ENCODE results near the gene ARMCX6.
"Not testable (repeated sequence)": the region's sequence is repeated elsewhere in the genome, so short reads cannot be mapped to it uniquely, and the experiment has no call there.

ARMCX6 gene

DNA sequence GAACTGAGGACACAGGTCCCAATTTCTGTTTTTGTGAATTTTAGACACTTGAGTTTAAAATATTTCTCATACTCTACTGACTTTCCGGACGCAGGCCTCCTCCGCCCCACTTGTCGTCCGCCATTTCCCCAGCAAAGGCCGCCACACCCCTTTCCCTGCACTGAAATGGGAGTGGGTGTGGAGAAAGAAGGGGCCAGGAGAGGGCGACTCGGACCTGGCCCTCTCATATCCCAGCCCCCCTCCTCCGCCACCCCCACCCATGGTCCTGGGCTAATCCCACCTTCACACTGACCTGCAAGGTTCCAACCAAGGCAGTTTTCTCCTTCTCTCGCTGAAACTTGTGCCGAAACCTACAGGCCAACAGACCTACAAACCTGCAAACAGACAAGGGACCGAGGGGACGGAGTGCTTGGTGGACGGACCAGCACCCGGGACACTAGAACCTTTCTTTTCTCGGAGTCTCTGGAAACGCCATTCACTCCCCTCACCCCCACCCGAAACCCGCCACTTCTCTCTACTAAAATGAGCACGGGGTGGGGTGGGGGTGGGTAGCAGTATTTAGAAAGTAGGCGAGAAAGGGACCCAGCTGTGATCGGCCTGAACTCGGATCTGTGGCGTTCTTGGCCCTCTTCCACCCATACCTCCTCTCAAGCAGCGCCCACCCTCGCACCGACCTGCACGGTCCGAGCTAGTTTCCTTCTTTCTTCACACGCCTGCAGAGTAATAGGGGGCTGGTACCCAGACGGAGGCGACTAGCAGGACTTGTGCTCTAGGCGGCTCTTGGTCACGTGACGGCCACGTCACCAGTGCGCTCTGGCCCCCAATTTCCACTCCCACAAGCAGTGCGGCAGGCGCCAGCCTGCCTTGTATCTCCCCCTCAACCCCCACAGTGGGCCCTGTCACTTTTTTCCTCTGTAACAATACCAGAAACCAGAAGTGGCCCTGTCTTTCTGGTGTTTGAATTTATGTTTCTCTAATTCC is at the start of gene ARMCX6:
Gene ARMCX6, minus strand, starts transcription at position 790 of the 981 bp plus-strand sequence. CDS start 1,380 bp downstream, outside the sequence.
- DNase-seq (ENCODE audit: low read depth in 3 of 3): peak; percentile 41 to 65 (median 45)

DNA sequence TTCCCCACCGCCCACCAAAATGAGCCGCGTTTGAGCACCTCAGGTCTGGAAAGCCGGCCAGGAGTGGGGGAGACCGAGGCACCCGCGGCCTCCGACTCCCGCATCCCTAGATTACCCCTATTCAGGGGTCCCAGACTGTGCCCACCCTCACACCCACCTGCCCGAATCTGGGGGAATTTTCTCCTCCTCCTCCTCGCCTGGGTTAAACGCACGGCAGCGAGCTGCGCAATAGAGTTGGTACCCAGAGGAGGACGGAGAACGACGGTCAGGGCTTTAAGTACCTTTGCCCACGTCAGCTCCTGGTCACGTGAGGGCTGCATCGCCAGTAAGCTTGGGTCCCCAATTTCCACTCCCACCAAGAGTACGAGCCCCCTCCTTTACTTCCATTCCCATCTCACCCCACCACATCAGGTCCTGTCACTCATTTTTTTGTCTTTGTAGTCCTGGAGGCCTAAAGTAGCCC is 41.8 kb upstream of the ARMCX6 start, which contains the start of gene ARMCX2:
Gene ARMCX2, minus strand, starts transcription at position 250 of the 463 bp plus-strand sequence. CDS start 2,262 bp downstream, outside the sequence.
- DNase-seq (ENCODE audit: low read depth in 3 of 3): no peak

DNA sequence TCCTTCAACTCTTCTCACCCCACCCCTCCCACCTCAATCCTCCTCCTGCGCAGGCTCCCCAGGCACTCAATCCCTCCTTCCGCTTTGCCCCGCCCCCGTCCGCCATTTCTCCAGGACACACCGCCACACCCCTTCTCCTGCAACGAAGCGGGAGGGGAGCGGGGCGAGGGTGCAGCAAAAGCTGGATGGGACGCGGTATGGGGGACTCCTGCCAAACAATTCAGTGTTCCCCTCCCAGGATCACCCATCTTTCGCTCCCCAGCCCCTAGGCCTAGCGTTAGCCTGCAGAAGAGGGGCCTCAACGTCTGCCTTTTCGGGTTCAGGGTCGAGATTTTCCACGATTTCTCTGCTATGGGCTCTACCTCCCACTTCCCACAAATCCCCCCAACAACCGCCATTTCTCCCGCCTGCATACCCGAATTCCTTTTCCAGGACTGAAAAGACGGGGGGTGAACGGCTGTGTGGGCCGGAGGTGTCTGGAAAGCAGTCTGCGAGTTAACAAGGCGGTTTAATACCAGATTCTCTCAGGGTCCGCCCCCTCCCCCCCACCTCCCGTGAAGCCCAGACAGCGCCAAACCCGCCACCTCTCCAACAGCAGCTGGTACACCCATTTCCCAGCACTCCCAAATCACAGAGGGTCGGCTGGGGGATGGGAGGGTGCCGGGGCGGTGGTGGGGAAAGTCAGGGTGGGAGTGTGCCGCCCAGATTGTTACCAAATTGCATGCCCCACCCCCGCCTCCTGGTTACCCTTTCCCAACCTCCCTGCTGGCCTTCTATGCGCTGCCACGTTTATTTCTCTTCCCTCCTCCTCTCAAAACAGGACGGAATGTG is 41.1 kb upstream of the ARMCX6 start:
- DNase-seq (ENCODE audit: low read depth in 3 of 3): peak; percentile 22 to 70 (median 49)

DNA sequence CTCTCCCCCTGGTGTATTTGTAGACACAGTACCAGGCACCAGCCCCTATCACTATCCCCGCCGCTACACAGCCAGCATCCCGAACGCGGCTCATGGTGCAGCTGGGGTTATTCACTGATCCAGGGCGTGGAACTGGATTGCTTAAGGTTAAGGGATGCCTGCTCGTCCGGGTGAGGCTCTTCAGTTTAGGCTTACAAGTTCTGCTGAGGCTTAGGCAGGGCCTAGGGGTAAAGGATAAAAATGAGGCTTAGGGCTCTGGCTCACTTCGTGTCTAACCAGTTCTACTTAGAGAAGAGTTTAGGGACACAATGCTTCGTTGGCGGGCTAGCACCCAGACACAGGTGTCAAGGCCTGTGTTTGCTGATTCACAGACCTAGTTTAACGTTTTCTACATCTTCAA is 39.7 kb upstream of the ARMCX6 start:
- DNase-seq (ENCODE audit: low read depth in 3 of 3): no peak

DNA sequence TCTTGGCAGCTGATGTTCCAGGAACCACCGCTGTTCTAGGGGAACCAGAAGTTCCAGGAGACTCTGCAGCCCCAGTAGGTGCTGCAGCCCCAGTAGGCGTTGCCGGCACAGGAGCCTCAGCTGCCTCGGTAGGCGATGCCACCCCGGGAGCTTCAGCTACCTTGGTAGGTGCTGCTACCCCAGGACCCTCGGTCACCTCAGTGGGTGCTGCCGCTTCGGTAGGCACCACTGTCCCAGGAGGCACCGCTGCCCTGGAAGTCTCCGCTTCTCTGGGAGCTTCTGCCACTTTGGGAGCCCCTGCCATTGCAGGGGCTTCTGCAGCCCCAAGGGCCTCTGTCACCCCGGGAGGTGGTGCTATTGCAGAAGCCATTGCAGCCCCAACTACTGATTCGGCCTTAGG is 39.0 kb upstream of the ARMCX6 start:
- no peak for DNase-seq (ENCODE audit: low read depth in 3 of 3)

DNA sequence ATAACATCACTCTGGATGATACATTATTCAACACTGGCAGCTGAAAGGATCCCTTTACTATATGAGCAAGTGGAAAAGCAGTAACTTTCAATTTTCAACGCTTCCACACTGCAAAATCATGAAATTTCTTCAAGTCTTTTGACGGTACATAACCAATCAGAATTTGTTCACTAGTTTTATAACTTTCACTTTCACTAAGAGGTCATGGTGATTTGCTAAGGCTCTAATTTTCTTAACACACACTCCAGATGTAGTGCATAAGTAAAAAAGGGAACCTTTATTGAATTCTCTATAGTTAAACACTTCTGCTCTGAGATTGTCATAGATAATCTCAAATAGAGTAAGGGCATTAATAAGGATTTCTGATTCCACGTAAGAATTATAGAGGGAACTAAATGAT is 37.7 kb upstream of the ARMCX6 start:
- DNase-seq (ENCODE audit: low read depth in 3 of 3): no peak

DNA sequence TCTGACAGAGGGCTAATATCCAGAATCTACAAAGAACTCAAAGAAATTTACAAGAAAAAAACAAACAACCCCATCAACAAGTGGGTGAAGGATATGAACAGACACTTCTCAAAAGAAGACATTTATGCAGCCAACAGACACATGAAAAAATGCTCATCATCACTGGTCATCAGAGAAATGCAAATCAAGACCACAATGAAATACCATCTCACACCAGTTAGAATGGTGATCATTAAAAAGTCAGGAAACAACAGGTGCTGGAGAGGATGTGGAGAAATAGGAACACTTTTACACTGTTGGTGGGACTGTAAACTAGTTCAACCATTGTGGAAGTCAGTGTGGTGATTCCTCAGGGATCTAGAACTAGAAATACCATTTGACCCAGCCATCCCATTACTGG is 29.9 kb upstream of the ARMCX6 start:
- not testable (repeated sequence) for DNase-seq (ENCODE audit: low read depth in 3 of 3)

DNA sequence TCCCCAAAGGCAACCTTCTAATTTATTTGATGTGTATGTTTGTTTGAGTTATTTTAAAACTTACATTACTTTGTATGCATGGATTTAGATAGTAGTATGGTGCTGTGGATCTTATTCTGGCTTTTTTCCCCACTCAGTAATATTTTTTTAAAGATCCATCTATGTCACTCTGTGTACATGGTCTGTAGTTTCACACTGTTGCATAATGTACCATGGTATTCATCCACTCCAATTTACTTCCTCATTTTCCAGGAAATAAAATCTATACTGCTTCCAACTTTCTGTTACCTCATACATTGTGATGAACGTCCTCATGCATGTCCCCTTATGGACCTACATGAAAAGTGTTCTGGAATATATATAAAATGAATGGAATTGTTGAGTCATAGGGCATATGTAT is 24.3 kb upstream of the ARMCX6 start:
- no peak for DNase-seq (ENCODE audit: low read depth in 3 of 3)

DNA sequence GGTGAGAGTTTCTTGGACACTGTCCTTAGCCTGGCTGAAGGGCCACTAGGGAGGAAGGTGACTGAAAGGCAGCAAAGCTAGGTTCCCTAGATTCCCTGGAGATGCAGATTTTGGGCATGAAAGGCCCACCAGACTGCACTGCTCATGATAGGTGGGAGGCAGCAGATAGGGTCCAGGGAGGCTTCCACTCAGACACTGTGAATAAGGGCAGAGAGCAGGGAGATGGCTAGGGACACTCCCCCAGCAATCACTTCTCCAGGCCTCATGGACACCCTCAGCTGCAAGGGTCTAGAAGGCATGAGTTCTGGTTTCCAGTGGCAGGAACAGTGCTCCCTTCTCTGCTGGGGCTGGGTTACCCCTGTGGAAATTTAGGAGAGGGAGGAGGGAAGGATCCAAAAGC is 21.8 kb upstream of the ARMCX6 start:
- DNase-seq (ENCODE audit: low read depth in 3 of 3): no peak

DNA sequence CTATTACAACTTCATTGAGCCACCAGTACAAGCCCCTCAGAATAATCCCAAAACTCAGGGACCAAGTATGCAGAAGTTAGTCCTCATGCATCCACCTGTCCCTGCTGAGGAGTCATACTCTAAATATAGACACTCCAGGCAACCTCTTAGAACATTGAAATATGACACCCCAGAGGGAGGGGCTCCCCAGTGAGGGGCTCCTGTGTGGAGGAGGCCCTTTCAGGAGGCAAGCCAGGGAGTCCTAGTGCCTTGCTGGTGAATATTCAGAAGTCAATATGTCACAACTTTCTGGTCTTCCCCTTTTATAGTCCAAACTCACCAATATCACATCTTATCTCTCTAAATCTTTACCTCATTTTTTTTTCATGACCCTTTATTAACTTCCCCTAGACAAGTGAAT is 1.6 kb upstream of the ARMCX6 start:
- no peak for DNase-seq (ENCODE audit: low read depth in 3 of 3)

DNA sequence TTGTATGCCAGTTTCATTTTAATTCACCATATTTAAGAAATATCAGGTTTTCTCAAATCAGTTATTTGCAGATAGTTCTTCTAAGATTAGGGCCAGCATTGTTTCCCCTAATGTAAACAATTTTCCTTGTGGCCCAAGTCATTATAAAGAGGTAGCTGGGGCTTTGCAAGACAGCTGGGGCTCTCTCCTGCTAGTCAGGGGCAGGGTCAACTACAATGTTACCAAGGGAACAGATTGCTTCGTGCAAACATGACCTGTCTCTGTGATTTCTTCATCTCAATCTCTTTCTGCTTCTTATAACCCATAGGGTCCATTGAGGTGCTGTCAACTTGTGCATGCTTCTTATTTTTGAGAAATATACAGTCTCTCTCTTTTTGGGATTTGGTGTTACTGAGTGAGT is 12.1 kb downstream of the ARMCX6 start:
- DNase-seq (ENCODE audit: low read depth in 3 of 3): no peak

DNA sequence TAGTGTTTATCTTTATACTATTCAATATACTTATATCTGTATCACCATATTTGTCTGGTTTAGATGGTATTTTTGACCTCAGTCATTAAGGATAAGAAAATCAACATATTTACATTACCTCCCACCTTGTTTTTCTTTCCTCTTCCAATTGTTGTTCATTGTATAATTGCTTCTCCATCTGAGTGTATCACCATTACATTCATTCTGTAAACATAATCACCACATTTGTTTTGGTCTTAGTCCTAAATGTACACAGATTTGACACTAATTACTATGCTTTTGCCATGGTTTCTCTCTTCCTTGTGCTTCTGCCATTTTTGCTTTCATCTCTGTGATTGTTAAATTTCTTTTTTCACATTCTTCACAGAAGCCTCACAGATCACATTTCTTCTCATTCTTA is 12.7 kb downstream of the ARMCX6 start:
- DNase-seq (ENCODE audit: low read depth in 3 of 3): no peak

DNA sequence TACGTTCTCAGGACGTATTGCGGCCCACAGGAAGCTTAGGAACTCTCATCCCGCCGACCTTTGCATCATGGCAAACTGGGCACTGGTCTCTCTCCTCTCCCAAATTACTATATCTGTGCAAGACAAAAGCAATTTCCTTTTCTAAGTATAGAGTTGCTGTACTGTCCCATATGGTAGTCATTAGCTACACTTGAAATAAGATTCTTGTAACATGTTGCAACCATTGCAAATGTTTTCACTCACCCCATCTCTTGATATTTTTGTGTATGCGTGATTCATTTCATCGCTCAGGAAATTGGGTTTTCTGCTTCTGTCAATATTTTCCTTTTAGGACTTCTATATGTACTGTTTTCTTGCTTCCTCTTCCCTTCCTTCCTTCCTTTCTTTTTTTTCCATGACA is 15.7 kb downstream of the ARMCX6 start:
- DNase-seq (ENCODE audit: low read depth in 3 of 3): no peak

DNA sequence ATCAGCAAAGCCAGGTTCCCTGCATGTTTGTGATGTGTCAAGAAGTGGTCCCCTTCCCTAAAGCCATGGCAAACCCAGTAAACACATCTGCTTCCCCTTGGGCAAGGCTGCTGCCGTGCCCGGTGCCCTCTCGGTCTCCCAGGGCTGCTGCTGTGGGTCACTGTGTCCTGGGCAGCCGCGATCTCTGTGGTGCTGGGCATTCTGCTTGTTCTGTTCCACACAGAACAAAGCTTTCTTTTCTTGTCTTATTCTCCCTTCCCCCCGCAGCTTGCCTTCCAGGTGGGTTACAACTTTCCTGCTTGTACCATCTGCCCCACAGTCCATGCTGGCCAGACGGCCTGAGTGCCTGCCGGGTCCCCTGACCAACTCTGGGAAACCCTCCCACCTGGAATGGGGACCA is 18.2 kb downstream of the ARMCX6 start:
- DNase-seq (ENCODE audit: low read depth in 3 of 3): not testable (repeated sequence)

DNA sequence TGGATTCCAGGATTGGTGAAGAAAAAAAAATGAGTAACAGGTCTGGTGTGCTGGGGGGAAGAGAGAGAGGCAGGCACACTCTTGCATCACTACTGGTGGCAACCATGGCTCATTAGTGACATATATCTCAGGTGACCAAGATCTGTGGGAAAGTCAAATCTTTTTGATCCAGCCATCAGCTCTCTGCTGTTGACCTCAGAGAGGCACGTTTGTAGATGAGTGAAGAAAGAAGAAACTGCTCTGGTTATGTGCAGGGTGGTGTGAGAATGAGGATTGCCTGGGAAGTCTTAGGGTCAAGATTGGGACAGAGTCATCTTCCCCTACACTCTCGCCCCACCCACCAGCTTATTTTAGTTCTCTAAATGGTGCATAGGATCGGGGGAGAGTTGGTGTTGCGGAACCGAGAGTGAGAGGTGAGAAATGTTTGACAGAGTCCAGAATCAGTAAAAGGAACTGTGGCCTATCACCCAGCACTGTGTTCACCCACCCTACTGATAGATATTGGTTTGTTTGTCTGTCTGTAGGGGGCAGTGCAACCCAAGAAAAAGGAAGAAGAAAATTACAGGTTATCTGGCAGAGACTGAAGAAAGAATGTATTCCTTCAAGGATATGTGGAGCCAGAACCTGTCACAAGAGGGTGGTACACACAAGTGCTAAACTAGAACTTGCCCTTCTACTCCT is 21.9 kb downstream of the ARMCX6 start:
- peak in 1 of 3 experiments; percentile 22 for DNase-seq (ENCODE audit: low read depth in 3 of 3)

Data from stimulated activated CD4-positive, alpha-beta T cell treated with anti-CD3 and anti-CD28 coated beads, TNF-alpha, amount 100 ng/mL, for 24 hours (primary cell).